Heart left ventricle (tissue), 16 donors: ENCODE data around the gene C2orf76. TPM values are rescaled to one million over a fixed set of nuclear protein-coding genes. Genes with fewer than 3 reads are reported as not detected.

ENCODE experiments used
- ATAC-seq, 4 donors: fragments of 200-7000 bp; cut with Tn5 transposase; one replicate each; pipeline ENCODE4 v1.9.1; 2020 to 2022; ENCODE audit warnings: moderate library complexity in 4 of 4, mild to moderate bottlenecking in 3 of 4, moderate number of reproducible peaks in 1 of 4
- DNase-seq, 5 donors: peaks; one replicate each; pipeline ENCODE4 v3.0.0-alpha.2; 2020
- H3K27ac ChIP-seq, 12 donors: fragments of 200-600 bp; sonication (generic) in 4 of 12; one replicate each; pipeline versions ENCODE4 v1.5.0 to v1.8.0; 2016 to 2022; ENCODE audit warnings: mild to moderate bottlenecking in 2 of 12
- H3K27me3 ChIP-seq, 9 donors: fragments of 200-600 bp; sonication (generic) in 2 of 9; one replicate each; pipeline versions ENCODE4 v1.5.1 to v1.8.0; 2016 to 2022; ENCODE audit warnings: mild to moderate bottlenecking in 3 of 9
- H3K36me3 ChIP-seq, 9 donors: fragments of 200-600 bp; sonication (generic) in 2 of 9; one replicate each; pipeline versions ENCODE4 v1.5.0 to v1.8.0; 2018 to 2022; ENCODE audit warnings: mild to moderate bottlenecking in 2 of 9
- H3K4me1 ChIP-seq, 12 donors: fragments of 200-600 bp; sonication (generic) in 4 of 12; one replicate each; pipeline versions ENCODE4 v1.5.0 to v1.8.0; 2016 to 2022; ENCODE audit warnings: mild to moderate bottlenecking in 3 of 12
- H3K4me3 ChIP-seq, 12 donors: fragments of 200-600 bp; sonication (generic) in 4 of 12; one replicate each; pipeline versions ENCODE4 v1.5.0 to v1.8.0; 2017 to 2022; ENCODE audit warnings: mild to moderate bottlenecking in 9 of 12, moderate library complexity in 4 of 12
- H3K9me3 ChIP-seq, 12 donors: fragments of 200-600 bp; sonication (generic) in 4 of 12; one replicate each; pipeline versions ENCODE4 v1.5.0 to v1.8.0; 2016 to 2022; ENCODE audit warnings: mild to moderate bottlenecking in 1 of 12
- POLR2A ChIP-seq, 2 donors: fragments of 450-650 bp; IDR thresholded peaks; one replicate each; pipeline ENCODE4 v1.6.1; 2017; ENCODE audit warnings: antibody characterized with exemption in 2 of 2, mild to moderate bottlenecking in 2 of 2, moderate library complexity in 2 of 2
- WGBS, 4 donors: extraction: QIAGEN DNeasy Blood & Tissue Kit in 2 of 4; methylation state at CpG; one replicate each; pipeline versions ENCODE4 v1.1.5 to v1.1.7; 2013 to 2018; 5-methylcytosine and 5-hydroxymethylcytosine counted together
- intact Hi-C, 10 donors: fragments of 100-400 bp; cut with DNase I; formaldehyde crosslinking; loops; one replicate each; pipeline versions ENCODE4 v1.11.1 to v1.14.2; 2022
- polyA plus RNA-seq, 2 donors: library from polyadenylated mRNA; stranded (reverse); fragments of 200-250 nt; gene quantifications; one replicate each; pipeline ENCODE4 v1.2.3, GENCODE V29; 2013
- total RNA-seq, 9 donors: library from RNA; depleted of rRNA in 2 of 9; stranded (reverse); fragments of >200 nt in 2 of 9; fragmentation: NEBNext Ultra II Directional in 3 of 9; extraction: Animal tissue kit (Norgen Biotek cat#: 25700) in 3 of 9; gene quantifications; one replicate each; pipeline versions ENCODE4 v1.1.0 to v1.2.4, GENCODE V29; 2016 to 2023
- TF ChIP-seq, protein P1 (sequence below), 12 donors: fragments of 200-600 bp; sonication (generic) in 4 of 12; IDR thresholded peaks; one replicate each; pipeline versions ENCODE4 v1.5.0 to v1.8.0; 2018 to 2022; ENCODE audit warnings: antibody characterized with exemption in 12 of 12, mild to moderate bottlenecking in 5 of 12
- donor health status: ischemic (EF 13 %, LVEDD 7.1; RV severe dilation, severe dysfunction).
- donor health status: healthy with polysubstance abuse.
- donor health status: DM: no; HTN: yes; CAD: no.
- donor health status: DM: no; HTN: no; CAD: no.
- donor health status: ischemic (EF 25% LVEDD 6.9; RV normal size, moderate dysfunction).
- donor health status: ischemic (EF 25% LVEDD 5.7; RV mildly dilated, moderate dysfunction).
- donor health status: healthy.
- donor health status: DM: yes; HTN: yes; CAD: no.
- donor health status: ischemic (EF 35%, LVEDD 5.7; RV mildly dilated, moderate dysfunction).
- donor health status: nonischemic (EF 11% LVEDD 7.7; RV severe dilation, severe dysfunction).
- donor health status: DM: yes; HTN: yes; CAD: no.
- donor health status: PGD.
- donor health status: ischemic (EF 29% LVEDD 5.4; RV normal size, mild dysfunction).
- donor health status: nonischemic (EF 23%, LVEDD 6.1; RV moderate dilation, normal function).

Gene C2orf76
- total and polyA plus RNA-seq, 11 donors, result 1.7 to 13.8 (median 9.0) TPM

DNA sequence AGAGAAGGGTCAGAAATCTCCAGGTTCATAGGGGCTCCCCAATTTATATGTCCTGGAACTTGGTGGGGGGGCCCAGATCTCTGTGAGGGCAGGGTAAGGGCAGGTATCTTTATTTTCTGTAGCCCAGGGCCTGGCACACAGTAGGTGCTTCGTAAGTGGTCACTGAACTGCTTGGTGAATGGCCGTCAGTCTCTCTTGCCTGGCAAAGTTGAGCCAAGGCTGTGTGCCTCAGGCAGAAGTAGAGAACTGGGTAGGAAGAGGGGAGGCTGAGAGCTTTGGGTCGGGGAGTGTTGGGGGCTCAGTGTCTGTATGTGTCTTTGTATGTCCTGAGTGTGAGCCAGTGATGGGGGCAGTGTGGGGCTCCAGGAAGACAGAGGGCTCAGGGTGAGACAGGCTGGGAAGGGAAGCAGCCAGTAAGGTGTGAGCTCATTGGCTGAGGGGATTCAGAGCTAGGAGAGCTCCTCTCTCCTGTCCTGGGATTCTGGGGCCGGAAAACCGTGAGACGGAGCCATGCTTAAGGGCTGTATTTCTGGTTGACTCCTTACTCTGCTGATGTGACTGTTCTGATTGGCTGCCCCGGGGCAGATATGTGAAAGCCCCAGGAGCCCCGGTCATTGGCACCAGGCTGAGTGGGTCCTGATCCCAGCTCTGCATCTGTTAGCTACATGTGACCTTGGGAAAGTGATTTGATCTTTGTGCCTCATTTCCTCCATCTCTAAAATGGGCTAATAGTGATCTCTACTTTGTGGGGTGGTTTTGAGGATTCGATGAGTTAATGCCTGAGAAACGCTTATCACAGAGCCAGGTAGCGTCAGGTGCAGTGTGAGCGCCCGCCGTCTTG, 112.7 kb downstream of the C2orf76 start:
- H3K9me3 ChIP-seq, result no peaks in the 10 kb centered on the region
- DNase-seq (no peak), ATAC-seq (no peak)
- peaks cover 0 to 4% (median 0%) of the 10 kb centered on the region in 9 donors for H3K36me3 ChIP-seq
- TF ChIP-seq, protein P1, sequence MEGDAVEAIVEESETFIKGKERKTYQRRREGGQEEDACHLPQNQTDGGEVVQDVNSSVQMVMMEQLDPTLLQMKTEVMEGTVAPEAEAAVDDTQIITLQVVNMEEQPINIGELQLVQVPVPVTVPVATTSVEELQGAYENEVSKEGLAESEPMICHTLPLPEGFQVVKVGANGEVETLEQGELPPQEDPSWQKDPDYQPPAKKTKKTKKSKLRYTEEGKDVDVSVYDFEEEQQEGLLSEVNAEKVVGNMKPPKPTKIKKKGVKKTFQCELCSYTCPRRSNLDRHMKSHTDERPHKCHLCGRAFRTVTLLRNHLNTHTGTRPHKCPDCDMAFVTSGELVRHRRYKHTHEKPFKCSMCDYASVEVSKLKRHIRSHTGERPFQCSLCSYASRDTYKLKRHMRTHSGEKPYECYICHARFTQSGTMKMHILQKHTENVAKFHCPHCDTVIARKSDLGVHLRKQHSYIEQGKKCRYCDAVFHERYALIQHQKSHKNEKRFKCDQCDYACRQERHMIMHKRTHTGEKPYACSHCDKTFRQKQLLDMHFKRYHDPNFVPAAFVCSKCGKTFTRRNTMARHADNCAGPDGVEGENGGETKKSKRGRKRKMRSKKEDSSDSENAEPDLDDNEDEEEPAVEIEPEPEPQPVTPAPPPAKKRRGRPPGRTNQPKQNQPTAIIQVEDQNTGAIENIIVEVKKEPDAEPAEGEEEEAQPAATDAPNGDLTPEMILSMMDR (IDR thresholded peaks at IDR 0.05), result no peak
- TF ChIP-seq POLR2A (IDR thresholded peaks at IDR 0.05), result no peak
- no peaks in the 10 kb centered on the region for H3K27me3 ChIP-seq
- no peak overlapping the region for H3K4me3 ChIP-seq
- H3K4me1 ChIP-seq, result peaks cover 0 to 20% (median 1%) of the 10 kb centered on the region in 12 donors
- no peak overlapping the region for H3K27ac ChIP-seq
- intact Hi-C loops, result loop anchor here in 1 of 10 donors (1.0 kb wide), 1 partner anchor 22 kb away; no protein-coding TSS in a partner anchor
- 87 to 97% (median 93%) methylated on average over 10 to 14 of the region's 14 CpGs for WGBS, 4 donors

DNA sequence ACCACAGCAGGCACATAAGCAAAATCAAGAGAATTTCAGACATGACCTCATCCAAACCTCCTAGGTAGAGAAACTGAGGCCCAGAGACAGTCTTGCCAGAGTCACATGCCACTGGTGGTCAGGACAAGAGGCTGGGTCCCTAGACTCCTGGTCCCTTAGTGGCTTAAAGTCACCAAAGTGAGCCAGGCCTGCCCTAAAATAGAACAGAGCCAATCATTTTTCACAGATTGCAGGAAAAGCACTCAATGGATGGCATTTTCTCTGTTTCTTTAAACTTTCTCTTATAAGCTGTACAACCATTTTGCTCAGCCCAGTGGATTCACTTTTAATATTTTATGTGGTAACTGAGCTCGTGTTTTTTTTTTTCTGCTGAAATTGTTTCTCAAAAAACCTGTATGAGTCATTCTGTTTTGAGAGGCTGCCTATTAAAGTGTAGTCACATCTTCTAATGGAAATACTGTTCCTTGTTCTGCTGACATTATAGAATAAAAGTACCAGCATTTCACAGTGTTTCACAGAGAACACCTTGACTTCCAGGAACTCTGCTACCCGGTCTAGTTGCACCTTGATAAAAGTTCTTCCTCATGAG, 113.4 kb downstream of the C2orf76 start:
- ATAC-seq (no peak), DNase-seq (no peak)
- Histone ChIP-seq H3K36me3 (peaks cover 0 to 4% (median 0%) of the 10 kb centered on the region in 9 donors), H3K27me3 (no peaks in the 10 kb centered on the region), H3K9me3 (no peaks in the 10 kb centered on the region), H3K4me1 (peaks cover 0 to 18% (median 0%) of the 10 kb centered on the region in 12 donors), H3K4me3 (no peak overlapping the region), H3K27ac (no peak overlapping the region)
- intact Hi-C loops, result no loop called here
- 77 to 82% (median 80%) methylated on average over 2 of the region's 2 CpGs for WGBS, 4 donors
- TF ChIP-seq POLR2A (IDR thresholded peaks at IDR 0.05), result no peak
- TF ChIP-seq, protein P1 (IDR thresholded peaks at IDR 0.05), result no peak

Other genes starting within 250 kb of the C2orf76 start
- under 1 TPM in 1 of 9 donors, not detected in 8; 0.25 TPM for gene C1QL2, start 208.1 kb downstream of the C2orf76 start, total RNA-seq
- gene C1QL2, start 208.1 kb downstream of the C2orf76 start, polyA plus RNA-seq, result under 1 TPM in 1 of 2 donors, not detected in 1; 0.08 TPM
- gene STEAP3, start 143.0 kb downstream of the C2orf76 start, total RNA-seq, result 10 to 100 TPM in 6 of 9 donors, 1 to 10 TPM in 3; 6.9 to 38.5 (median 12.2) TPM
- 1 to 10 TPM; 4.9 to 9.2 TPM for gene STEAP3, start 143.0 kb downstream of the C2orf76 start, polyA plus RNA-seq
- 100 to 1,000 TPM; 208 to 502 (median 273) TPM for gene DBI, start 143 bp upstream of the C2orf76 start, total RNA-seq
- gene DBI, start 143 bp upstream of the C2orf76 start, polyA plus RNA-seq, result 100 to 1,000 TPM; 520 to 868 TPM
- gene TMEM37, start 65.0 kb upstream of the C2orf76 start, total RNA-seq, result 10 to 100 TPM in 2 of 9 donors, 1 to 10 TPM in 6, under 1 TPM in 1; 0.81 to 24.6 (median 1.7) TPM
- gene TMEM37, start 65.0 kb upstream of the C2orf76 start, polyA plus RNA-seq, result under 1 TPM; 0.75 to 0.88 TPM
- 1 to 10 TPM in 2 of 9 donors, under 1 TPM in 6, not detected in 1; 0.28 to 2.2 (median 0.44) TPM for gene SCTR, start 157.6 kb upstream of the C2orf76 start, total RNA-seq
- under 1 TPM in 1 of 2 donors, not detected in 1; 0.72 TPM for gene SCTR, start 157.6 kb upstream of the C2orf76 start, polyA plus RNA-seq
- gene CFAP221, start 177.6 kb upstream of the C2orf76 start, total RNA-seq, result 1 to 10 TPM in 6 of 9 donors, under 1 TPM in 2, not detected in 1; 0.86 to 2.2 (median 1.7) TPM
- gene CFAP221, start 177.6 kb upstream of the C2orf76 start, polyA plus RNA-seq, result under 1 TPM; 0.08 to 0.18 TPM